ENCODE measurements around the gene TMEM253.

DNA sequence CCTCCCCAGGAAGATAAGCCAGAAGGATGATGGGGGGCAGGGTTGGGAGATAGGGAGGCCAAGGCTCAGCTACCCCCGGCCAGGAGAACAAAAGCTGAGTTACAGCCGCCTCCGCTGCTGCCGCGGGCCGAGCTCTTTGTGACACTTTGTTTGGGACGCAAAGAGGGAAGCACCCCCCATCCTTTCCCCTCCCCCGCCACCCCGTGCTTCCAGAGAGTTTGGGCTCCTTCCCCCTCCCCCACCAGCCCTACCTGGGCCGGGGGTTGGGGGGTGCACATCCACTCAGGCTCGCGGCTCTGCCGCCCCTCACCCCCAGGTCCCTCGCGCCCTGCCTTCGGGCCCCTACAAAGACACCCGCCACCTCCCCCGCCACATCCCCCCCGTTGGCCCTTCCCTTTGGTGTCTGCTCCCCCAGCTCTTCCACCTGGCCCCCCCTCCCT is 3.2 kb upstream of the TMEM253 start:
- TF ChIP-seq CTCF (conservative IDR thresholded peaks at IDR 0.05): no peak
- no peak for TF ChIP-seq ZFX (IDR thresholded peaks at IDR 0.05)

All from C4-2B (cell line).